Non-pigmented ciliary epithelial cell (primary cell): Measurements from ENCODE around the gene ZNF575.

Source experiments
- DNase-seq: peaks from one replicate; pipeline ENCODE4 v3.0.0-alpha.2; 2010; ENCODE audit warnings: low read depth

The ZNF575 gene, protein sequence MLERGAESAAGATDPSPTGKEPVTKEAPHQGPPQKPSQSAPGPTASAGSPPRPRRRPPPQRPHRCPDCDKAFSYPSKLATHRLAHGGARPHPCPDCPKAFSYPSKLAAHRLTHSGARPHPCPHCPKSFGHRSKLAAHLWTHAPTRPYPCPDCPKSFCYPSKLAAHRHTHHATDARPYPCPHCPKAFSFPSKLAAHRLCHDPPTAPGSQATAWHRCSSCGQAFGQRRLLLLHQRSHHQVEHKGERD

DNA sequence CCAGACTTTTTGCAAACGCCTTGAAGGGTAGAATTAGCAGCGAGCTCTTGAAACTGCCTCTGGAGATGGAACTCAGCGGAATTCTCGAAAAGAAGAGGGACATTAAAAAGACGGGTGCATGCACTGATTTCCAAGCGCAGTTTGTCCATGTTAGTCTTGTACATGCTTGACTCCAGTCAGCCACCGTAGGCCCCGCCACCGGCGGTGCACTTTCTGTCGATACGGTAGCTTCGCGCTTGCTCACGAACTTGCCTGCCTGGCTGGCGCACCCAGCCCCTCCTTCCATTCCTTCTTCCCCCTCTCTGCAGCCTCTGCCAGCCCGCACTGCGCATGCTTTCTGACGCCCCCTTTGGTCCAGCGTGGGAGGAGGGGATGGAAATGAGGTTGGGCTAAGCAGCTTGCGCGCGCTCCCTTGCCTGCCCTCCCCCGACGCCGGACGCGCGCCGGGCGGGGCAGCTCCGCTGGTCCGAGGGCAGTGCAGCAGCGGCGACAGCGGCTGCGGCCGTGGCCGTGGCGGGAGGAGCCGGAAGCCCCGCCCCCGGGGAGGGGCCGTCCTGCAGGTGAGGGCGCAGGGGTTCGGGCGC is at the start of gene ZNF575:
ZNF575 (plus strand) TSS at position 227 of the 584 bp plus-strand sequence. CDS start 1,235 bp downstream, outside the sequence.
- DNase-seq = peak; percentile 80

DNA sequence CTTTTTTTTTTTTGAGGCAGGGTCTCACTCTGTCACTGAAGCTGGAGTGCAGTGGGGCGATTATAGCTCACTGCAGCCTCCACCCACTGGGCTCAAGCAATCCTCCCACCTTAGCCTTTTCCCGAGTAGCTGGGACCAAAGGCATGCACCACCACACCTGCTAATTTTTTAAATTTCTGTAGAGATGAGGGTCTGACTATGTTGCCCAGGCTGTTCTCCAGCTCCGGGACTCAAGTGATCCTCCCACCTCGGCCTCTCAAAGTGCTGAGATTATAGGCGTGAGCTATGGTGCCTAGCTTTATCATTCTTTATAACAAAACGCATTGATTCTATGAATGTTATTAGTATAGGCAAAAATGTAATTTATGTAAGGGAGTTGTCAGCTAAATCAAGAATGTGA is 49.7 kb upstream of the ZNF575 start:
- no peak for DNase-seq

DNA sequence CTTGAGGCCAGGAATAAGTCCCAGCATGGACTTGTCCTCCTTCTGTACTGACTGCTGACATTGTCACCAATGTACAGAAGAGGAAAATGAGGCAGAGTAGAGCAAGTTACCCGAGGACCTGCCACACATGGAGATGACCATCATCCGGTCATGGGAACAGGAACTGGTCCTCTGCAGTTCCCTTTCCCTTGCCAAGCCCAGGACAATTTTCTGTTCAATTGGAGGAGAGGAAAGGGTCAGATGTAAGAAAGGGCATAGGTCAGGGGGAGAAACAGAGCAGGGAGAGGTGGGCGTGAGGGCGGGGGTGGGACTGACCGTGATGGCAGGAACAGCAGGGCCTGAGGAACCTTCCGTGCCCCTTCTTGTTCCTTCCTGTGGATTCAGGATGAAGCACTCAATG is 47.0 kb upstream of the ZNF575 start:
- no peak for DNase-seq

DNA sequence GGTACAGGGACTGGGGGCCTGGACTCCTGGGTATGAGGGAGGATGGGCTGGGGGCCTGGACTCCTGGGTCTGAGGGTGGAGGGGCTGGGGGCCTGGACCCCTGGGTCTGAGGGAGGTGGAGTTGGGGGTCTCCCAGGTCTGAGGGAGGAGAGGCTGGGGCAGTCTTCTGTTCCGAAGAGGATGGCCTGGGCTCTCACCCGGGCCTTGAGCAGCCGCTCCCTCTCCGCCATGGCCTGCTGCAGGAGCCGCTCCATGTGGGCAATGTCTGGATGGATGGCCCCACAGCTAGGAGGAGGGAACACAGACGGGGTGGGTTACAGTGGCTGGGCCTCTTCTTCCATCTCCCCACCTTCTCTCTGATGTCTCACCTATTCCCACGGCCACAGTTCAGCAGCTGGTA is 46.6 kb upstream of the ZNF575 start:
- no peak for DNase-seq

DNA sequence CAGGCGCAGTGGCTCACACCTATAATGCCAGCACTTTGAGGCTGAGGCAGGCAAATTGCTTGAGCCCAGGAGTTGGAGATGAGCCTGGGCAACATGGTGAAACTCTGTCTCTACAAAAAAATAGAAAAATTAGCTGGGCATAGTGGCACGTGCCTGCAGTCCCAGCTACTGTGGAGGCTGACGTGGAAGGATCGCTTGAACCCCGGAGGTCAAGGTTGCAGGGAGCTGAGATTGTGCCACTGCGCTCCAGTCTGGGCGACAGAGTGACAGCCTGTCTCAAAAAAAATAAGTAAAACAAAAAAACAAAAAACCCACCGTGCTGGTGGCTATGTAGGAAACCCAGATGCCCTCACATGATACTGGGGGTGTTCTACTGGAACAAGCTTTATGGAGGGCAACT is 44.8 kb upstream of the ZNF575 start:
- no peak for DNase-seq

DNA sequence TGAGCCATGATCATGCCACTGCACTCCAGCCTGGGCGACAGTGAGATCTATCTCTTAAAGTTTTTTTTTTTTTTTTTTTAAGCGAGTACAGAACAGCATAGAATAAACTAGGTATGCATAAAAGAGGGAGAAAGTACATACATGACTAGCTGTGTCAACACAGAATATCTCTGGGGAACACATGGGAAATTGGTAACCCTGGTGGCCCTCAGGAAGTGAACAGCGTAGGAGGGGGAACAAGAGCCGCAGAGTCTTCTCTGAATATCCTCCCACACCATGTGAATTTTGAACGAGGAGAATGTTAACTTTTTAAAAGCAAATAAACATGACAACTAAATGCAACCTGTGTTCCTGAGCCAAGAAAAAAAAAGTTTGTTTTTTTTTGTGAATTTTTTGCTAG is 43.7 kb upstream of the ZNF575 start:
- no peak for DNase-seq

DNA sequence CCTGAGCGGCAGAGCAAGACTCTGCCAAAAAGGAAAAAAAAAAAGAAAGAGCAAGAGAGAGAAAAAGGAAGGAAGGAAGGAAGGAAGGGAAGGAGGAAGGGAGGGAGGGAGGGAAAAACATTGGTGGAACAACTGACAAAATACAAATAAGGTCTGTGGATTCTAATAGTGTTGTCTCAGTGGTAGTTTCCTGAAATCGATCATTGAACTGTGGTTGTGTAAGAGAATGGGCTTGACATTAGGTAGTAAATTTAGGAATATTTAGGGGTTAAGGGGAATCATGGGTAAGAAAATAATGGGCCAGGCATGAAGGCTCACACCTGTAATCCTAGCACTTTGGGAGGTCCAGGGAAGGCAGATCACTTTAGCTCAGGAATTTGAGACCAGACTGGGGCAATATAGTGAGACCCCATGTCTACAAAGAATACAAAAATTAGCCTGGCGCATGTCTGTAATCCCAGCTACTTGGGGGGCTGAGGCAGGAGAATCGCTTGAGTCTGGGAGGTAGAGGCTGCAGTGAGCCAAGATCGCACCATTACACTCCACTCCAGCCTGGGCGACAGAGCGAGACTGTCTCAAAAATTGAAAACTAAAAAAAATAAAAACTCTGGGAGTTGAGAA is 42.9 kb upstream of the ZNF575 start:
- no peak for DNase-seq

DNA sequence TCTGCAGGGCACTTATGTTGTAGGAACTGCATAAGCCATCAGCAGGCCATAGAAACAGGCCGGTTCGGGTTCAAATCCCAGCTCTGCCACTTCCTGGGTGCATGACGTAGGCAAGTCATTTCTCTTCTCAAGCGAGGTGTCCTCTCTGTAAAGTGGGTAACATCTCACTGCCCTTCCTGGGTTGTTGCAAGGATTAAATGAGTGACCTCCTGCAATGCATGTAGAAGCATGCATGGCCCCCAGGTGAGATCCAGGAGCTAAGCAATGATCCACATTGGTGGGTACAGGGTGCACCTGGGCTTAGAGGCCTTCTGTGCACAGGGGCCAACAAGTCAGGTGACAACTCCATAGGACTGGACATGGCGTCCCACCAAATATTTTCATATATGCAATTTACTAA is 42.2 kb upstream of the ZNF575 start:
- DNase-seq = no peak

DNA sequence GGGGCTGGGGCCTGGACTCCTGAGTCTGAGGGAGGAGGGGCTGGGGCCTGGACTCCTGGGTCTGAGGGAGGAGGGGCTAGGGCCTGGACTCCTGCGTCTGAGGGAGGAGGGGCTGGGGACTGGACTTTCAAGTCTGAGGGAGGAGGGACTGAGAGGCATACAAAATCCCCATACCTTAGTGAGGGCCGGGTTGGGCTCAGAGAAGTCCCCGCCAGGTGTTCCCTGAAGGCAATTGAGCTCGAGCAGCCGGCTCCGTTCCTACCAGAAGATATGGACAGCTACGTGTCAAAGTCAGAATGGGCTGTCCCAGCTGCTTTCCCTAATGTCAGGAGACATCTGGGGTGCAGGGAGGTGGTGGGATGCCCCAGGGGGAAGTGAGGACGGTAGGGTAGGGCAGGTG is 37.9 kb upstream of the ZNF575 start:
- DNase-seq = no peak

DNA sequence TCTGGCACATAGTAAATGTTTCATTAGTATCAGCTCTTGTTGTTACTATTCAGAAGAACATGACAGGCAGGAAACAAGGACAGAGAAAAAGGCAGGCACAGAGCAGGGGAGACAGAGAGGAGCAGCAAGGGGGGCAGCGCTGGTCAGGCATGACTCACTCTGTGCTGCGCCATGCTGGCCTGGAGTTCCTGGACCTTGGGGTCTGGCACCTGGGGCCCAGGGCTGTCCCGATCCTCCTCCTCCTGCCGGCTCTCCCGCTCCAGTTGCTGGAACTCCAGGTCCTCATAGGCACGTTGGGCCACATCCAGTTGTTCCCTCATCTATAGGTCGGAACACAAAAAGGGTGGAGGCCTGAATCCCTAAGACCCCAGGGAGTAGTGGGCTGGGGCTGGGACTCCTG is 36.0 kb upstream of the ZNF575 start:
- no peak for DNase-seq

DNA sequence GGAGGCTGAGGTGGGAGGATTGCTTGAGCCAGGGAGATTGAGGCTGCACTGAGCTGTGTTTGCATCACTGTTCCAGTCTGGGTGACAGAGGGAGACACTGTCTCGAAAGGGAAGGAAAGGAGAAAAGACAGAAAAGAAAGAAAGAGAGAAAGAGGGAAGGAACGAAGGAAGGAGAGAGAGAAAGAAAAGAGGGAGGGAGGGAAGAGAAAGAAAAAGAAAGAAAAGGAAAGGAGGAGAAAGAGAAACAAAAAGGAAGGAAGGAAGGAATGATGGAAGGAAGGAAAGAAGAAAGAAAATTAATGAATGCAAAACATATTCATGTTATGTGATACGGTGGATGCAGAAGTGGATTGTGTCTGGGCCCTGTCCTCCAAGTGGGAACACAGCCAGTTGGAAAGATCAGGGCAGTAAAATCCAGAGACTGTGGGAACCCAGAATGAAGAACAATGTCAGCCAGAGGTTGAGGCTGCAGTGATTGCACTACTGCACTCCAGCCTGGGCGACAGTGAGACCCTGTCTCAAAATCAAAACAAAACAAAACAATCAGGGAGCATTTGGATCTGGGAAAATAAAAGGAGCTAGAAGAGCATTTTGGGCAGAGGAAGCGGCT is 34.6 kb upstream of the ZNF575 start:
- DNase-seq = no peak

DNA sequence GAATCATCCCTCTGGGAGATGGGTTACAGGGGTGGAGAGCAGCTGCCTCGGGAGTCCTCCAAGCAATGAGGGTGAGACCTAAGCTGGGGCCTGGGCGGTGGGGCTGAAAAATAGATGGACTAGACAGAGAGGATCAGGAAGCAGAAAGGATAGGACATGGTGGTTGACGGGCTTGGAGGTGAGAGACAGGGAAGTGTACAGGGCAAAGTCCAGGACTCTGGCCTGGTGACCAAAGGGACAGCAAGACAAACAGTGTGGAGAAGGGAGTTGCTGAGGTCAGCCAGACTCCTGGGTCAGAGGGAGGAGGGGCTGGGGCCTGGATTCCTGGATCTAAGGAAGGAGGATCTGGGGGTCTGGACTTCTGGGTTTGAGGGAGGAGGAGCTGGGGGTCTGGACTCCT is 33.9 kb upstream of the ZNF575 start:
- DNase-seq = no peak

DNA sequence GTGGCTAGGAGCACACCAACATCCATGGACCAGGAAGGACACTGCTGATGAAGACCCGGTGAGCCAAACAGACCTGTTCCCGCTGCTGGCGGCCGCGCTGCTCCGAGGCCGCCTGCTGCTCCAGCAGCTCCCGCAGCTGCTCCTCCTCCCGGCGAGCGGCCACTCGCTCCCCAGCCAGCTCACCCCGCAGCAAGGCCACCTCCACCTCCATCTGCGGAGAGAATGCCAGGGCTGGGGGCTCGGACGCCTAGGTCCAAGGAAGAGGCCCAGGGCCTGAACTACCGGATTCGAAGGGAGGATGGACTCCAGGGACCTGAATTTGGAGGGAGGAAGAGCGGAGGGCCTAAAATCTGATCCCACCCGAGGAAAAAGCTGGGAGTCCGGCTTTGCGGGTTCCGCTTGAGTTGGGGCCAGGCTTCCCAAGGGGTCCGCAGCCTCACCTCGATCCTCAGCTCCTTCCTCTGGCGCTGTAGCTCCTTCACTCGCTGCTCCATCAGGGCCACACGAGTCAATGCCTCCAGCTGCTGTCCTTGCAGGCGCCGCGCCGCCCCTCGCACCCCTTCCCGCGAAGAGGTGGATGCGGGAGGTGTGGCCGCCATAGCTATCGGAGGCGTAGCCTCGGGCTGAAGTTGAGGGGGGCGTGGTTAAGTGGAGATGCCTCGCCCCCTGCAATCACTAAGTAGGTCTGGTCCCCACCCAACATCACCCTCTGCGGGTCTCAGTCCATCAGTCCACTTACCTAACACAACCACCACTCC is 31.1 kb upstream of the ZNF575 start:
- DNase-seq = no peak

DNA sequence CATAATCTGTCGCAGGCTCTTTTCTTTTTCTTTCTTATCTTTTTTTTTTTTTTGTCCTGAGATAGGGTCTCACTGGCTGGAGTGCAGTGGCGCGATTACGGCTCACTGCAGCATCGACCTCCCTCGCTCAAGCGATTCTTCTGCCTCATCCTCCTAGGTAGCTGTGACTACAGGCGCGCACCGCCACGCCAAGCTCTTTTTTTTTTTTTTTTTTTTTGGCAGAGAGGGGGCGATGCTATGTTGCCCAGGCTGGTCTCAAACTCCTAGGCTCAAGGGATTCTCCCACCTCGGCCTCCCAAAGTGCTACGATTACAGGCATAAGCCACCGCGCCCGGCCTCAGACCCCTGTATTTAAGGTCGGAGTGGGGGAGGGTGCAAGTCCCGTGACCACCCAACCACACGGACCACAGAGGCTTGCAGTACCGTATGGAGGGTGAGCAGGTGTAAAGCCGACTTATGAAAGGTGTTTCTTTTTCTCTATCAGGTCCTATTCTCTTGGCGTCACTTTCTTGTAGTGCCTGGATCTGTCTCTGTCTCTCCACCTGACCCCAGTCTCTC is 30.5 kb upstream of the ZNF575 start:
- DNase-seq = no peak

DNA sequence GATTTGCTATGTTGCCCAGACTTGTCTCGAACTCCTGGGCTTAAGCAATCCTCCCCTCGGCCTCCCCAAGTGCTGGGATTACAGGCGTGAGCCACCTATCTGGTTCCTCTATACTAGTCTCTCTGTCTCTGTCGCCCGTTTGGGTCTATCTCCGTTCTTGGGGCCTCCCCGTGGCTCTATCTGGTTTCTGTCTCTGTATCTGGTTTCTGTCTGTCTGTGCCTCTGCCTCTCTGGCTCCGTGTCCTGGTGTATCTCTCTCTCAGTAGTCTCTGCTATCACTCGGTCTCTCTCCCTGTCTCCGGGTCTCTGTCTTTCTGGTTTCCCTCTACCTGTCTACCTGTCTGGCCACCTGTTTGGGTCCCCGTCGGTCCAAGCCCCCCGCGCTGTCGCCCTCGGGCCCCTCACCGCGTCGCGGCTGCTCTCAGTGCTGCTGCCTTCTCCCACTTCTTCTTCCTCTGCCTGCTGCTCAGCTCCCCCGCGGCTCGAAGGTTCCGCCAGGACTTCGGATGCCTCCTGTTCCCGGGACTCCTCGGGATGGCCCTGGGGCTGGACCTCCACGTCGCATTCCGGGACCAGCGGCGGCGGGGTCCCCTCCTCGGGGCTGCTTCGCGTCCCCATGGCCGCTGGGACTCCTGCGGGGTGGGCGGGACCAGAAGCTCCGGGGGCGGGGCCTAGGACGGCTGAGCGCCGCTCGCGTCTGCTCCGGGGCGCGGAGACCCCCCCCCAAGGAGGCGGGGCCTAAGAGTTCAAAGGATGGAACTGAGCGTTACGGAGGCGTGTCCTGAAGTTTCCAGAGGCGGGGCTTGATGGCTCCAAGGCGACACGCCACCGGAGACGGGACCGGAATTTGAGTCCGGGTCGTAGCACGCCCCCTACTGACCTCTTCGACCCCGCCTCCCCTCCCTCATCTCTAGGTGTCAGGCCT is 29.2 kb upstream of the ZNF575 start:
- DNase-seq = peak; percentile 46

DNA sequence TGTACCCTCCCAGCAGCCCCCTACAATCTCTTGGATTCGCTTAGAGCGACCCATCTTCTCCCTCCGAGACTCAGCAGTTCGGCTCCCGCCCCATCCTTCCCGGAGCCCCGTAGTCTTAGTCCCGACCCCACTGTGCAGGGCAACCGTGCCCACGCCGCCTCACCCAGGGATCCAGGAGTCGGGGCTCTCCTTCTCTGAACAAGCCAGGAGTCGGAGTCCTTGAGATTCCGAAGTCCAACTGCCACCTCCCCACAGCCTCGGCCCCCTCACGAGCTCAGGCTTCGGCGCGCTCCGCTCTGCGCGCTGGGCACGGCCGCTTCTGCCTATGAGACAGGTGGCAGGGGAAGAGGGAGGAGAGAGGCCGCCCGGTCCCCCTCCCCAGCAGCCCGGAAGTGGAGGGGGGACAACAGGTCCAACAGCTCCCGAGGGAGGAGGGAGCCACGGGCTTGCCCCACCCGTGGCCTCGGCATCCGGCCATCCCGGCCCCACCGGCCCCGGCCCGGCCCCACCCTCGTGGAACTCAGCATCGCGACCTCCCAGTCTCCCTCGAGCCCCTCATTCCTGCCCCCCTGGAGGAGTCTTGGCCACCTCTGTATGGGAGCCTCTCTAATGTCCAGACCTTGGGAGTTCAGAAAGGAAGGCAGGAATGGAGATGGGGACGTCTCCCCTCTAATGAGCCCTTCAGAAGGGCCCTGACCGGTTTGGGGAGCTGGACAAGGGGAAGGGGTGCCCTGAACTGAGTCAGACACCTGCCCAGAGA is 28.4 kb upstream of the ZNF575 start, which contains the start of gene PHLDB3:
PHLDB3 (minus strand) TSS at position 321 of the 760 bp plus-strand sequence. CDS start 628 bp downstream, outside the sequence.
- DNase-seq = no peak

DNA sequence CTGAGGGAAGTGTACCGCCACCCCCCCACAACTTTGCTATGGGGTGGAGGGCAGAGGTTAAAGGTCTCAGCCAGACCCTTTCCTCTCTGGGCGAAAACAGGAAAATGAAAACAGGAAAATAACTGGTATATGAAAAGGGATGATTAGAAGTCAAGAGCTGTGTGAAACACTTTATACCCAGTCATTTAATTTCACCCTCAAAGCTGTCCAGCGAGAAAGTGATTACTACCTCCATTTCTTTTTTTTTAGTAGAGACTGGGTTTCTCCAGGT is 27.9 kb upstream of the ZNF575 start:
- no peak for DNase-seq

DNA sequence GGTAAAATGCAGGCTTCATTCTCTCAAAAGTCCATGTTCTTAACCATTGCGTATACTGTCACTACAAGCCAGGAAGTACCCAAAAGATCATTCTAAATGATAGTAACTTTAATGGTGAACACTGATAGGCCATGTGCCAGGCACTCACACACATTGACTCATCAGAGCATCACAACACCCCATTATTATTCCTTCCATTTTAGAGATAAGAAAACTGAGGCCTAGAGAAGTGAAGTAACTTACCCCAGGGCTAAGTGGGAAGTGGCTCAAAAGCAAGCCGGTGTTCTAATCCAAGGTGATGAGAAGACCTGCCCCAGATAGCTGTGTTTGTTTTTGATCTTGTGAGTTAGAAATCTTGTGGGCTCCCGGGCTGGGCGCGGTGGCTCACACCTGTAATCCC is 27.0 kb upstream of the ZNF575 start:
- DNase-seq = no peak

DNA sequence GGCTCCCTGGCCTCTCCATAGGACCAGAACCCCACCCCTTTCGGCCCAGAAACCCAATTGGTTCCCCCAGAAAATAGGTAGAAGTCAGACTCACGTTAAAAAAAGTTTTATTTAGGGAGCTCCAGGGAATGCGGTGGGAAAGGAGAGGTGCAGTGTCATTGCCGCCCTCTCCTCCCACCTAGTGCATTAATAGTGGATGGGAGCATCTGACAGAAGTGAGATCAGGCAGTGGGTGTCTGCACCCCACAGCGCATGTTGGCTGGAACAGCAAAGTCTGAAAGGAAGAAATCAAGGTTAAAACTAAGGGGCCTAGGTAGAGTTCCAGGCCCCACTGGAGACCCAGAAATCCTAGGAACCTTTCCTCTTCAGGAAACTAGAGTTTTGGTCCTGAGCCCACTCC is 26.4 kb upstream of the ZNF575 start:
- DNase-seq = no peak

DNA sequence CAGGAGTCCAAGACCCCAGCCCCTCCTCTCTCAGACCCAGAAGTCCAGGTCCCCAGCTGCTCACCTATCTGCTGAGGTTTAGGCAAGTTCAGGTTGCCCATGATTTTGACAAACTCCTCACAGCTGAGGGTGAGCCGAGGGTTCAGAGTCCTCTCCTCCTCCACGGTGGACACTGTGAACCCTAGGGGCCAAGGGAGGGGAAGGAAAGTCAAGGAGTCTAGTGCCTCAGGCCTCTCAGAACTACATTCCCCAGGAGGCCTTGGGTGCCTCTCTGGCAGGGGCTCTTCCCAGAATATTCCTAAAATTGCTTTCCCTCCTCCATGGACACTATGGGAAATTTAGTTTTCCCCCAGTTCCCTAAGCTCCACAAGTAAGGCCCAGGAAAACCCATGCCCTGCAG is 25.1 kb upstream of the ZNF575 start:
- no peak for DNase-seq

DNA sequence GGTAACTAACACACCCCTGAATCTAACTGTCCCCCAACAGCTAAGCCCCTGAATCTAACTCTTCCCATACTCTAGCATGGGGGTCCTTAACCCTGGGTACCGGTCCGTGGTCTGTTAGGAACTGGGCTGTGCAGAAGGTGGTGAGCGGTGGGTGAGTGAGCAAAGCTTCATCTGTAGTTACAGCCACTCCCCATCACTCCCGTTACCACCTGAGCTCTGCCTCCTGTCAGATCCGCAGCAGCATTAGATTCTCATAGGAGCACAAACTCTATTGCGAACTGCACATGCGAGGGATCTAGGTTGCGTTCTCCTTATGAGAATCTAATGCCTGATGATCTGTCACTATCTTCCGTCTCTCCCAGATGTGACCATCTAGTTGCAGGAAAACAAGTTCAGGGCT is 22.3 kb upstream of the ZNF575 start:
- DNase-seq = no peak
